ENCODE measurements around the gene AIG1. TPM values are rescaled to one million over a fixed set of nuclear protein-coding genes. Genes with fewer than 3 reads are reported as not detected.

AIG1 gene
- total RNA-seq, 1 donor from 2014 or later = 17.5 TPM

DNA sequence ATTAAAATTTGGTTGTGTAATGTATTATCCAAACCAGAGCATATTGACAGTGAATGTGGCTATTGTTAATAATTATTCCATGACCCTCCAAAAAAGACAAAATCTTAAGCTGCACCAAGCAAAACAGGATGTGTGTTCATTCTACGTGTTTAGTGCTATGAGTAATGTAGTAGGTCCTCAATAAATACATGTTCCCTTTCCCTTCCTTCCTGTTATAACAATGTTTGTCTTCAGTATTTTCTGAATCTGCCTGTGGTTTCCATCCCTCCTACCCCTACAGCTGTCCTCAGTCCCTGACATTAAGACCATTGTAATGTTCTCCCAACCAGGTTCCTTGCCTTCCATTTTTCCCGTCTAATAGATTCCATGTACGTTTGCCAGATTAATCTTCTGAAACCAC is 163.8 kb downstream of the AIG1 start:
- H3K4me3 Mint-ChIP-seq (ENCODE audit: unreplicated experiment) = no peak overlapping the region

DNA sequence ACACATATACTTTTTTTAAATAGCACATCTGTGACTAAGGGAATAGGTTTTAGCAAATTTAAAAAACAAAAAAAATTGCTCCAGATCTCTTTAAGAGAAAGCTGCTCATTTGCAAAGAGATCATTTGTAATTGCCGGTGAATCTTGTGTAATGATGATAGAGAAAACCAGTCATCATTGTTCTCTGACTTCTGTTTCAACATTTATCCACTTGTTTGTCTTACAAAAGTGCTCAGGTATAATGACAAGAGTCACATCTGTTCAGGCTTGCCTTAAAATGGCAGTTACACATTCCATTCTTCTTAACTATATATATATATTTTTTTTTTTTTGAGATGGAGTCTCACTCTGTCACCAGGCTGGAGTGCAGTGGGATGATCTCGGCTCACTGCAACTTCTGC is 165.2 kb downstream of the AIG1 start:
- DNase-seq (ENCODE audit: low spot score) = no peak
- Mint-ChIP-seq H3K9me3 (ENCODE audit: unreplicated experiment) (no peaks in the 10 kb centered on the region), H3K4me1 (ENCODE audit: unreplicated experiment) (peaks cover 2% of the 10 kb centered on the region), H3K36me3 (ENCODE audit: low read depth, unreplicated experiment) (no peaks in the 10 kb centered on the region), H3K27ac (ENCODE audit: unreplicated experiment) (no peak overlapping the region), H3K4me3 (ENCODE audit: unreplicated experiment) (no peak overlapping the region), H3K27me3 (ENCODE audit: unreplicated experiment) (no peaks in the 10 kb centered on the region)
- TF ChIP-seq CTCF (IDR thresholded peaks at IDR 0.05; ENCODE audit: unreplicated experiment) = no peak

More for the DNA sequence above, 163.8 kb downstream of the AIG1 start:
- no peak for TF ChIP-seq CTCF (IDR thresholded peaks at IDR 0.05; ENCODE audit: unreplicated experiment)
- DNase-seq (ENCODE audit: low spot score) = no peak
- no peak overlapping the region for H3K27ac Mint-ChIP-seq (ENCODE audit: unreplicated experiment)
- no peaks in the 10 kb centered on the region for H3K9me3 Mint-ChIP-seq (ENCODE audit: unreplicated experiment)
- no peaks in the 10 kb centered on the region for H3K36me3 Mint-ChIP-seq (ENCODE audit: low read depth, unreplicated experiment)
- no peaks in the 10 kb centered on the region for H3K27me3 Mint-ChIP-seq (ENCODE audit: unreplicated experiment)
- H3K4me1 Mint-ChIP-seq (ENCODE audit: unreplicated experiment) = peaks cover 2% of the 10 kb centered on the region

DNA sequence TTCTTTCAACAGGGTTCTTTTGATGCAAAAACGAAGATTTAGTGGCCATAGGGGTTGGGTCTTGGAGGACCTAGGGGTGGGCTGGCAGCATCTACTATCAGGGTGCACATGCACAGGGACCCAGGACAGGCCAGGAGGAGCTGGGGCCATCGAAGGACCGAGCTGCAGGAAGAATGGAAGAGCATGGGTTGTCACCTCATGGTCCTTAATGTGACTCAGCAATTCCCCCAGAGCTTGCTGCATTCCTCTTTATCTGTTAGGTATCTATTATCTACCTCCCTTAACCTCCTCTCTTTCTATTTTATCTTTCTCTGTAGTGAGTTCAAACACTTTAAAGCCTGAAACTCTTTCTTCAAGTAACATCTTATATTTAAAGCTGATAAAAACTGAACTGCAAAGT is 167.0 kb downstream of the AIG1 start:
- Mint-ChIP-seq H3K4me1 (ENCODE audit: unreplicated experiment) (peaks cover 2% of the 10 kb centered on the region), H3K27ac (ENCODE audit: unreplicated experiment) (no peak overlapping the region), H3K9me3 (ENCODE audit: unreplicated experiment) (no peaks in the 10 kb centered on the region), H3K27me3 (ENCODE audit: unreplicated experiment) (no peaks in the 10 kb centered on the region), H3K4me3 (ENCODE audit: unreplicated experiment) (no peak overlapping the region), H3K36me3 (ENCODE audit: low read depth, unreplicated experiment) (no peaks in the 10 kb centered on the region)
- no peak for DNase-seq (ENCODE audit: low spot score)
- no peak for TF ChIP-seq CTCF (IDR thresholded peaks at IDR 0.05; ENCODE audit: unreplicated experiment)

DNA sequence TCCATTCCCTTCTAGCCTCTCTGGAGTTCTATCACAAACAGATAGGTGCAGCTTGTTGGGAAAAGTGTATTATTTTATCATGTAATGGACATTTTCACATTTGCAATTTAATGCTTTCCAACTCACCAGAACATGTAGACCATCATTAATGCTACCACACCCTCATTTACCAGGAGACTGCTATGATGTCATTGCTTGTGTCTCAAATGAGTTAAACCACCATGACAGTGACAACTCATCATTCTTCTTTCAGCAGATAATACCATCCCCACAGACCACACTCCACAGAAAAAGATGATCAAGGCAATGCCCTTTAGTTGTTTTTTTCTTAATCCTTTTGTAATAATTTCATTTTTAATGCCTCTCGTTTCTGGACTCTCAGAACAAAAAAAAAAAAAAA is 168.7 kb downstream of the AIG1 start:
- H3K36me3 Mint-ChIP-seq (ENCODE audit: low read depth, unreplicated experiment) = no peaks in the 10 kb centered on the region
- H3K27ac Mint-ChIP-seq (ENCODE audit: unreplicated experiment) = no peak overlapping the region
- no peaks in the 10 kb centered on the region for H3K27me3 Mint-ChIP-seq (ENCODE audit: unreplicated experiment)
- H3K4me1 Mint-ChIP-seq (ENCODE audit: unreplicated experiment) = peaks cover 2% of the 10 kb centered on the region
- no peak overlapping the region for H3K4me3 Mint-ChIP-seq (ENCODE audit: unreplicated experiment)
- H3K9me3 Mint-ChIP-seq (ENCODE audit: unreplicated experiment) = no peaks in the 10 kb centered on the region
- no peak for DNase-seq (ENCODE audit: low spot score)
- TF ChIP-seq CTCF (IDR thresholded peaks at IDR 0.05; ENCODE audit: unreplicated experiment) = no peak

- no peaks in the 10 kb centered on the region for H3K9me3 Mint-ChIP-seq (ENCODE audit: unreplicated experiment)
- peak; percentile 59 for TF ChIP-seq CTCF (IDR thresholded peaks at IDR 0.05; ENCODE audit: unreplicated experiment)
- H3K27ac Mint-ChIP-seq (ENCODE audit: unreplicated experiment) = no peak overlapping the region
- no peaks in the 10 kb centered on the region for H3K27me3 Mint-ChIP-seq (ENCODE audit: unreplicated experiment)
- H3K36me3 Mint-ChIP-seq (ENCODE audit: low read depth, unreplicated experiment) = no peaks in the 10 kb centered on the region
- no peaks in the 10 kb centered on the region for H3K4me1 Mint-ChIP-seq (ENCODE audit: unreplicated experiment)
- DNase-seq (ENCODE audit: low spot score) = peak; percentile 62
- H3K4me3 Mint-ChIP-seq (ENCODE audit: unreplicated experiment) = no peak overlapping the region
These were observed 172.2 kb downstream of the AIG1 start for GRCh38 chr6:143232849-143233248.

Data from endothelial cell (in vitro differentiated cells).